Fibroblast of mammary gland (primary cell): ENCODE results near the gene RGS6.

Source experiments
- DNase-seq: peaks from one replicate; pipeline ENCODE4 v3.0.0-alpha.2; 2010; ENCODE audit warnings: low read depth
- H3K4me3 ChIP-seq: 2 replicates; pipeline ENCODE4 v1.5.1; 2011; ENCODE audit warnings: low read depth, mild to moderate bottlenecking, low read length, moderate library complexity; ENCODE audit not compliant: control insufficient read depth
- CTCF ChIP-seq: conservative IDR thresholded peaks from 2 replicates; pipeline ENCODE4 v1.5.1; 2011; ENCODE audit warnings: low read depth, low read length, inconsistent platforms; ENCODE audit not compliant: control insufficient read depth, insufficient read depth

RGS6 gene

GRCh38 chr14:72318648-72319047, 386.4 kb downstream of the RGS6 start:
- no peak overlapping the region for H3K4me3 ChIP-seq
- DNase-seq = no peak
- TF ChIP-seq CTCF = no peak

- no peak overlapping the region for H3K4me3 ChIP-seq
- DNase-seq = no peak
- TF ChIP-seq CTCF = no peak
Observed at GRCh38 chr14:72332046-72332445, 399.8 kb downstream of the RGS6 start.

- TF ChIP-seq CTCF = no peak
- DNase-seq = no peak
- H3K4me3 ChIP-seq = no peak overlapping the region
Observed at GRCh38 chr14:72332871-72333270, 400.6 kb downstream of the RGS6 start.

- TF ChIP-seq CTCF = no peak
- no peak overlapping the region for H3K4me3 ChIP-seq
- no peak for DNase-seq
Observed at GRCh38 chr14:72333357-72333756, 401.1 kb downstream of the RGS6 start.

GRCh38 chr14:72336311-72336980, 404.2 kb downstream of the RGS6 start:
- TF ChIP-seq CTCF = no peak
- no peak for DNase-seq
- H3K4me3 ChIP-seq = no peak overlapping the region

GRCh38 chr14:72341237-72341636, 409.0 kb downstream of the RGS6 start:
- H3K4me3 ChIP-seq = no peak overlapping the region
- TF ChIP-seq CTCF = no peak
- no peak for DNase-seq

GRCh38 chr14:72341686-72342085, 409.5 kb downstream of the RGS6 start:
- no peak for TF ChIP-seq CTCF
- H3K4me3 ChIP-seq = no peak overlapping the region
- DNase-seq = no peak
